HG02938 (cell line): Measurements from ENCODE around the gene BRME1.

Source experiments
- ATAC-seq: cut with Tn5 transposase; IDR thresholded peaks from one replicate; pipeline ENCODE4 v1.9.1; 2021; ENCODE audit warnings: mild to moderate bottlenecking, moderate library complexity; ENCODE audit not compliant: unreplicated experiment

The BRME1 gene

GRCh38 chr19:13847407-13848339 lies 58.2 kb downstream of the BRME1 start:
- no peak for ATAC-seq

- ATAC-seq = no peak
These were observed 59.1 kb downstream of the BRME1 start for GRCh38 chr19:13846557-13847406.

DNA sequence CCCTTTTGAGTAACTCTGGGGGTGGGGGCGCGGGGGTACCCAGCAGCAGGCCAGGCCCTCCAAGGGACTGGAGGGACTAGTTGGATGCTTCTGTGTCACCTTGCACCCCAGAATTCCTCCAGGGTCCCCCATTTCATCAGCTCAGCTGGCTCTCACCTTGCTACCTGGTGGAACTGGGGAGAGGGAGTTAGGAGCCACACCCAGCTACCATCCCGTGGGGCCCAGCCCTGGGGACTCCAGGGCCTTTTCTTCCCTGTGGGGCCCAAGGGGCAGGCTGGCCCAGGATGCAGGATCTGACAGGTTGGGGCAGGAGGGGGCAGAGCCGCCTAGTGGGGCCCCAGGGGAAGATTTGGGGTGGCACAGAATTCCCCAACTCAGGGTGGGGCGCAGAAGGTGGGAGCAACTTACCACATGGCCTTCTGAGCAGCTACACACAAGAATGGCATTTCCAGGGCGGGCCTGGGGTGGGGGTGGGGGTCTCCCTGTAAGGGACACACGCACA lies 61.7 kb downstream of the BRME1 start:
- no peak for ATAC-seq

GRCh38 chr19:13843104-13843921 lies 62.6 kb downstream of the BRME1 start:
- no peak for ATAC-seq

GRCh38 chr19:13842291-13843103 lies 63.4 kb downstream of the BRME1 start:
- ATAC-seq = no peak

- ATAC-seq = no peak
These were observed 64.0 kb downstream of the BRME1 start for GRCh38 chr19:13841962-13842290.

GRCh38 chr19:13841086-13841961 lies 64.6 kb downstream of the BRME1 start:
- ATAC-seq = no peak

- ATAC-seq = no peak
These were observed 65.4 kb downstream of the BRME1 start for GRCh38 chr19:13840305-13841085.

DNA sequence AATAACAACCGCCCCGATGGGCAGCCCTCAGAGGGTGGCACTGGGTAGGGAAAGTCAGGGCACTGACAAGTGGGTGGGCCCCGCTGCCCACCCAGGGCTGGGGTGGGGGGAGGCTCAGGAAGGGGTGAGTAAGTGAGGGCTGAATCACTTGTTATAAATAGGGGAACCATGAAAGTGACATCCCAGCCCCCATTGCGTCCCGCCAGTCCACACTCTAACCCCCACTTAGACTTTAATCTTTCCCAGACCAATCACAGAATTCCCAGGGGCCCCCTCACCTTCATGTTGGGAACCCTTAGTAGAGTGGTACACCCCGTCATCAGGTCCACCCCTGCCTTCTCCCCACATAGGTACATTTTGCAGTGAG lies 66.0 kb downstream of the BRME1 start:
- no peak for ATAC-seq

GRCh38 chr19:13839130-13839937 lies 66.6 kb downstream of the BRME1 start:
- ATAC-seq = peak; percentile 36

- no peak for ATAC-seq
These were observed 67.3 kb downstream of the BRME1 start for GRCh38 chr19:13838435-13839129.

DNA sequence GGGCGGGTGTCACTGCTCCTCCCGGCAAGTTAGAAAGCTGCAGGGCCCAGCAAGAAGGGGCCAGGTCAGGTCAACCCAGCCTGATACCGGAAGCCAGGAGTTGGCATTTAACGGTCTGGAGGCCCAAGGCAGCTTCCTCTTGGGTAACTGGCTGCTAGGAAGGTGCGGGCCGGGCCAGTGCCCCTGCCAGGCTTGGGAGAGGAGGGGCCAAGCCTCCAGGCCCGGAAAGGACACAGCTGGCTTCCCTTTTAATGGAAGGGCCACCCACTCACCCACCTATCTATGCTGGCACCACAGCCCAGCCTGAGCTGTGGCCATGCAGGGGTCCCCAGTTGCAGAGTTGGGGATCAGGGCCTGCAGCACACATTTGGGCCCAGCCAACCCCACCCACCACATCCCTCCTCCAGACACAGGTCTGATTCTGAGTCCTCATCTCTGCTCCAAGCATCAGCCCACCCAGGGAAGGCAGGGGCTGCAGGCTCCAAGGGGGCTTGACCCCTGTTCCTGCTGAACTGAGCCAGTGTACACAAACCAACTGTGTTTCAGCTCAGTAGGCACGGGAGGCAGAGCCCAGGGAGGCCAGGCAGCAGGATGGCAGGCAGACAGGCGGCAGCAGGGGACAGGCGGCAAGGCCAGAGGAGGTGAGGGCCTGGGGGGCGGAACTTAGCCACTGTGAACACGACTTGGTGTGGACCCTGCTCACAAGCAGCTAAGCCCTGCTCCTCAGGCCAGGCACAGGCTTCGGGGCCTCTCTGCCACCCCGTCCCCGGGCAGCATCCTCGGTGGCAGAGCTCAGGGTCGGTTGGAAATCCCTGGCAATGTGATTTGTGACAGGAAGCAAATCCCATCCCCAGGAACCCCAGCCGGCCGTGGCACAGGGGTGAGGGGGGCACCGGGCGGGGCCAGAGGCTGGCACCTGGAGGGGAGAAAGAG lies 69.9 kb downstream of the BRME1 start:
- ATAC-seq = no peak

- ATAC-seq = no peak
These were observed 71.5 kb downstream of the BRME1 start for GRCh38 chr19:13834244-13835069.

DNA sequence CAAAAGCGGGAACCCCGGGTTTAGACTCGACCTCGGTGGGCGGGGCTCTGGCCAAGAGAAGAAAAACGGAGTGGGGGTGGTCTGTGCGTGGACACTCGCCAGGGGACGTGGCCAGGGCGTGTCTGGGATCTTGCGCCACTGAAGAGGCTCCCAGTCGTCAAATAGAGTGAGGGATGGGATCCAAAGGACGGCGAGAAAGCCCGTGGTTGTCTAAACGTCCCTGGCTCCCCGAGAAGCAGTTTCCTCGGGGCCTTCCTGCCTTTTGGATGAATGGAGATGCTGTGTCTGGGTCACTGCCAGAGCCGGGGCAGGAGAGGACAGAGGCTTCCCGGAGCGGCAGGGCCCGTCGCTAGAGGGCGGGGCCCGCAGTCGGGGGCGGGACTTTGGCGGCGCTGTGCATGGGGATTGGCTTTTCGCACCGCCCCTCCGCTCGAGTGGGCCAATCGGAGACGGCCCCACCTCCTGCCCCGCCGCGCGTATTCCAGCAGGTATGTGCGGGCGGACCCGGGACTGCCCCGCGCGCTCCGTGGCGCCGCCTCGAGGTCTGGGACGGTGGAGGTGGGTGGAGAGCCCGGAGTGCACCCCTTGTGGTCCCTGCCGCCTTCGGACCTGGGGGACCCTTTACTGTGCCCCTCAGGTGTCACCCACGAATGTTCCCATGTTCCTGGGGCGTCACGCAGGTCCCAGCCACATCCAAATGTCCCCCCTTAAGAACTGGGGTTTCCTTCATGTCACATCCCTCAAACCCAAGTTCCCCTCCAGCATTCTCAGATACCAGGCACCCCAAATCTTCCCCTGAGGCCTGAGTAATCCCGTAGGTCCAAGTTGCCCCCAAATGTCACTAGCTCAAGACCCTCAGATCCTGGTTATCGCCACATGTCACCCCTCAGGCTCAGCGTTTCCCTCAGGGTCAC lies 72.3 kb downstream of the BRME1 start:
- ATAC-seq = peak; percentile 52
